Stimulated activated CD8-positive, alpha-beta memory T cell treated with anti-CD3 and anti-CD28 coated beads, Interleukin-7, amount 100 ng/mL, for 48 hours (primary cell): ENCODE results near the gene ADAMTS2.

Source experiments
- DNase-seq, 2 donors: peaks; one replicate each; pipeline ENCODE4 v3.0.0-alpha.2; 2020; ENCODE audit warnings: low read depth in 1 of 2; ENCODE audit errors: extremely low read depth in 1 of 2

Gene ADAMTS2

DNA sequence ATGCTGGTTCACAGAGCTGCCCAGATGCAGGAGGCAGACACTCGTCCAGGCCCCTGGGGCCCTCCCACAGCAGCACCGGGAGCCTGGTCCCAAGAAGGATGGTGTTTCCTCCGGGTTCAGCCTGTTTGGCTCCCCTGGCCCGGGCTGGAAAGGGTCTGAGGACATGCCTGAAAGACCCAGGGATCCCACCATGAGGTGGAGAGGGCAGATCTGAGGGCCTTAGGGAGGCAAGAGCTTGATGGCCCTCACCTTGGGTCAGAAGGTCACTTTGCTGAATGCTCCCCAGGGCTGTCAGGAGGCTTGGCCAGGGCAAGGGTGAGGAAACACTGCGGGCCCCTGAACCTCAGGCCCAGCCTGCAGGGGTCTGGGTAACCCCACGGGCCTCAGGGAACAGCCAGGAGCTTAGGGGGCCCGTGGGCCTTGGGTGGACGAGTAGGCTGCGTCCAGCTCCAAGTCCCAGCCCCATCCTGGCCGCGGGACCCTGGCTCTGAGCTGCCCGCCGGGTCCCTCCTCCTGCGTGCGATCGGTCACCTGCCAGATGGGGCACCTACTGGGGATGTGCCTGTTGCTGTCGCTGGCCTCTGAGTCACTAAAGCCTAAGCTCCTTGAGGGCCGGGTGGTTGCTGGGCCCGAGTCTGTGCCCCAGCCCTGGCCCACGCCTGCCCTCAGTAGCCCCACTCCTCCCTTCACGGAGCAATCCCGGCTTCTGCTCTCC lies 178.9 kb downstream of the ADAMTS2 start:
- no peak for DNase-seq

- no peak for DNase-seq
Observed at GRCh38 chr5:179165421-179166170, 179.7 kb downstream of the ADAMTS2 start.

DNA sequence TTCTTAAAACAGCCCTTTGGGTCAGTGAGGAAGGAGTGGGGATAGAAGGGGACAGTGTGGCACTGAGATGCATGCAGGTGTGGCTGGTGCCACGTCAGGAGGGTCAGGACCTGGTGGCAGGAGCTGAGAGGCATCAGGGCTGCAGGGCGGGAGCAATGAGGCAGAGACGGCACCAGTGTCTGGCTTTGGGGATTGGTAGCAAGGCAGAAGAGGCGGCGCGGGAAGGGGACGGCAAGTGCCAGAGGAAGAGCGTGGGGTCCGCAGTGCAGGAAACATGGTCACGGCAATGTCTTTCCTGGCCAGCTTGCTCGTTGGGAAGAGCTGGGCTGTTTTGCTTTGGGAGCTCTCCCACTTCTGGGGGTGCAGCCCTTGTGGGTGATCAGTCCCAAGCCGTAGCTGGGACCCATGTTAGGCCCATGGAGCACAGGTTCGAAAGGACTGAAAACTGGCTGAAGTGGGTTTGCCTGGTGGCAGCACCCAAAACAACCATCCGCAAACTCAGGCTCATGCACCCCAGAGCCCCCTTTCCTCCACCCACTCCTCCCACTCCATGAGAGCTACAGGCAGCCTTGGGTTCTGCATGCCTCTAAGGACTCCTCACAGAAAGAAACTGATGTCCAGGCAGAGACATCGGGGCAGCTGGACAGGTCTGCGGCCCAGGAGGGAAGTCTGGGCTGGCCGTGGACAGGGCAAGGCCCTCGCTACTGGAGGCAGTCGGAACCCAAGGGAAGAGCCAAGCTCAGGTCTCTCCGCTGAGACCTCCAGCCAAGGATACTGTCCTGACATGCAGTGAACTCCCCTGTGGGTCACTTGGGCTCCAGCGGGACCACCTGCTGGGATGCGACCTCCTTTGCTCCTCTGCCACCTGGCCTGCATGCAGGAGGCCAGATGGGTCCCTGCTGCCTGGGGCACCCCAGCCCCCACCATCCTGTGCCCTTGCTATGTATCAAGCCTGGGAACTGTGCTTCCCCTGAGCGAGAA lies 180.6 kb downstream of the ADAMTS2 start:
- no peak for DNase-seq

GRCh38 chr5:179163236-179164155 lies 181.8 kb downstream of the ADAMTS2 start:
- DNase-seq = no peak

DNA sequence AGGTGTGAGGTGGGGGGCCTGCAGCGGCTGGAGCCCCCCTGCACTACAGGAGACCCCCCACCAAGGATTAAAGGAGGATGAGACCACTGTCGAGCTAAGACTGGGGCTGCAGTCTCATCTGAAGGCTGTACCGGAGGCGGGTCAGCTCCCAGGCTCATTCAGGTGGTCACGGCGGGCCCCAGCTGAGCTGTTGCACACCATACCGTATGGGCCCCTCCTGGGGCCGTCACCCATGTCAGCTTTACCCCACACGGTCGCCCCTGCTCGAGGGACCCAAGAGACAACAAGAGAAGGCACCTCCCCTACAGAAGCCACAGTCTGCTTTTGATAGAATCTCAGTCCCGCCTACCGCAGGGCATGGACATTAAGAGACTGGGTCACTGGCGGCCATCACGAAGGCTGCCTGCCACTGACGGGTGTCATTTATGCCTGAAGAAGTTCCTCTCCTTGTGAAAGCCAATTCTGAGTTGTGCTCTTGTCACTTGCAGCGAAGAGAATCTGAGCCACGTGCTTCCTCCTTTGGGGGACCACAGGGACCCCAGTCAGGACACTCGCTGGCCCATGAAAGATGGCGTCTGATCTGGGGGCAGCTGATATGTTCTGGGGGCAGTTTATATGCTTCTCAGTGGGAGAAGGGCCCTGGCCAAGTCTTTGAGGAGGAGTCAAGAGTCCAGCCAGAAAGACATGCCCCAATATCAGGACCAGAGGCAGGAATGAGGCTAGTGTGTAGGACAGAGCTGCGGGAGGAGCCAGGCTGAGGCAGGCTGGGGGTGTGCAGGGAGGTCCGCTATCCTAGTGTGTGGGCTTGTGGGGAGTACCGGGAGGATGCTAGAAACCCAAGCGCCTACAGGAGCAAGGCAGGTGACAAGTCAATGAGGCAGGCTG lies 182.7 kb downstream of the ADAMTS2 start:
- no peak for DNase-seq

- no peak for DNase-seq
Observed at GRCh38 chr5:179161901-179162300, 183.4 kb downstream of the ADAMTS2 start.

DNA sequence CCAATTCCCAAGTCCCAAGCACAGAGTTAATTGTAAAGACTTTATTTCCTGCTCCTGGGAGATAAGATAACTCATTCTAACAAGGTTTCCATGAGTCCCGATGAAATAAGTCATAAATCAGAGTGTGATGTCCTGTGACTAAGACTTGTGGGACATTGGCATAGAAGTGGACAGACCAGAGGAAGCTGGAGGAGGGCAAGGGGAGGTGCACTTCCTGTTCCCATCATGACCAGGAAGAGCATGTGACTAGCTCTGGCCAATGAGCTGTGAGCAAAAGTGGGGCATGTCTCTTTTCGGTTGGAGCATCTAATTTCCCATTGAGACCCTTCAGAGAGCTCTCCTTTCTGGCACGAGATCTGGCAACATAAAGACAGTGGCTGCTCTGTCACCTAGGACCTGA lies 184.7 kb downstream of the ADAMTS2 start:
- DNase-seq = no peak

DNA sequence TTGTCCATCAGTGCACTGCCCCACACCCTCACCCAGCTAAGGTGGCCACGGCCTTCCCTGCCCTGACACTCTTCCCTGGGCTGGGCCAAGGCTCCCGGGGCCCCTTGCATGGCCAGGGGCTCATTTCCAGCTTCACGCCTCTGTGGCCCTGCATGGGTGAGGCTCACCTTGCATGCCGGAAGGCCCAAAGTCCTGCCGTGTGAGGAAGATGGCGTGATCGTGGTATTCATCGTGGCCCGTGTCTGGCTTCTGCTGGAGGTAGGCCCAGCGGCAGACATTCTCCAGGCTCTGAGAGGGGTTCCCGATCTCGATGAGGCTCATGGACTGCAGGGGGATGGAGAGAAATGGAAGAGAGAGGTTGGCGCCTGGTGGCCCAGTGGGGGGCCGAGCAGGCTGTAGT lies 186.7 kb downstream of the ADAMTS2 start:
- DNase-seq = no peak

DNA sequence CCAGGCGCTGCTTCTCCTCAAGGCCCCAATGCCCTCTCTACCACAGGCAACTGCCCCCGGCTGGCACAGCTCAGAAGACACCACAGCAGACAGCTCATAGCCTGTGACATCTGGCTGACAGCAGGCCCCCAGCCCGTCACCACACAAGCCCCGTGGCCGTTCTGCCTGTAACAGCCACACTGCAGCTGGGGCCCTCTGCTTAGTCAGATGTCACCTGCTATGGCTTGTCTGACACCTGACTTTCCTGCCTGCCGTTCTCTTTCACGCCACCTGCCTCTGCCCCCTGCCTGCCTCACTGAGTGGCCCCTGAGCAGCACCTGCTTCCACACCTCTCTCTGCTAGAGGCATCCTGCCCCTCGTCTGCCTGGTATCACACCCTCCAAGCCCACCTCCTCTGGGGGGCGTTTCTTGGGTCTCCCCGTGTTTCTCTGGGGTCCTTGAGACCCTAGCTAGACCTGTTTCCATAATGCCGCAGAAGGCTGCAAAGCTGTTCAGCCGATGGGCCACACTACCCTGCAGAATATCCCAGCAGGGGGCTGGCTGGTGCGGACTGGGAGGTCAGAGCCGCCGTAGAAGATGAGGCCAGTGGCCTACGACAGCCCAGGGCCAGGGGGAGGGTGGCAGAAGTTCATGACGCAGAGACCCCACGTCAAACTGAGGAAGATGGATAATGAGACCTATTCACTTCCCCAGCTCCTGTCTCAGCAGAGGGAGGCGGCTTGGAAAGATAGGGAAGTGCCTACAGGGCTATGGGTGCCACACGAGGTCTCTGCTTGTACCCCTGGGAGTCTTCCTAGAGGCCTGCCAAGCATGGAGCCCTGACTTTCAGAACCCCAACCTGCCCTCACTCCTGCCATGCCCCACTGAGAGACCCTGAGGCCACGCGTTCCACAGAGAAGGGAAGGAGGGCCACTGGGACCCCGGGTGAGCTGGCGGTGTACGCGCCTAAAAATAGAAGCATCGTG lies 190.0 kb downstream of the ADAMTS2 start:
- no peak for DNase-seq

DNA sequence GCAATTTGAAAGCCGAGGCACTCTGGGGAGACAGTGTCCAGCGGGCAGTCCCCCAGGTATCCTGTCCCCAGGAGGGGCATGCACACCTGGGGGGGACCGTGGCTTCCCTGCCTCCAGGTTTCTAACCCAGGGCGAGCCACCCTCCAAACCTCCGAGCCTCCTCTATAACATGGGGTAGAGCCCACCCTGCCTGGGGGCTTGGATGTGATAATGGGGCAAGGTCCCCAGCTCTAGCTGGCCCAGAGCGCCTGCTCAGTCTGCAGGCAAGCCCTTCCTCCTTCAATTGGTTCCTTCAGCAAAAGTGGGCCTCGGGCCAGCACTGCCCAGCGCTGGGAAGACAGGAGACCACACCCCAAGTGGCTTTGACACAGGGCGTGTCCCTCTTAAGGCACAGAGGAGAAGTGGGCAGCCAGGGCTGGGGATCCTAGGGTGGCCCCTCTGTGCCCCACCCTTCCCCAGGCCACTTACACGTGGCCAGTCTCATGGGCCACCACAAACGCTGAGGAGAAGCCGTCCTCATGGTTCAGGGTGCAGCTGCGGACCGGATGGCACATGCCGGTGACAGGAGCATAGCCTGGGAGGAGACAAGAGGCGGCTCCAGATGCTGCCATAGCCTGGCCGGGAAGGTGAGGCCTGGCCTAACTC lies 190.8 kb downstream of the ADAMTS2 start:
- no peak for DNase-seq

DNA sequence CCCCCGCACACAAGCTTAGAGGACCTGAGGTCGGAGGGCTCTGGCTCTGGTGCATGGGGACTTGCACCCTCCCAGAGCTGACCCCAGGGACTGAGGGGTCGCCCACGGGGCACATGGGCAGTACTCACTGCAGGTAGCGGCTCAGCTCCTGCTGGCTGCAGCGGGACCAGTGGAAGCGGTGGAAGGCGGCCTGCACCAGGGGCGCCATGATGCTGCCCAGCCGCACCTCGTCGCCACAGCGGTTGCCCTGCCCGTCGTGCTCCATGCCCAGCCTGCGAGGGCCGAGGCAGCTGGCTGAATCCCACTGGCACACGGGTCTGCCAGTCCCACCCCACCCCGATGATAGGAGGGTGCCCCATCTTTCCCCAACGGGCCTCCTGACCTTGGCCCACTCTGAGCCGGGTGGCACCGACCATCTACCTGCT lies 191.3 kb downstream of the ADAMTS2 start:
- DNase-seq = no peak

DNA sequence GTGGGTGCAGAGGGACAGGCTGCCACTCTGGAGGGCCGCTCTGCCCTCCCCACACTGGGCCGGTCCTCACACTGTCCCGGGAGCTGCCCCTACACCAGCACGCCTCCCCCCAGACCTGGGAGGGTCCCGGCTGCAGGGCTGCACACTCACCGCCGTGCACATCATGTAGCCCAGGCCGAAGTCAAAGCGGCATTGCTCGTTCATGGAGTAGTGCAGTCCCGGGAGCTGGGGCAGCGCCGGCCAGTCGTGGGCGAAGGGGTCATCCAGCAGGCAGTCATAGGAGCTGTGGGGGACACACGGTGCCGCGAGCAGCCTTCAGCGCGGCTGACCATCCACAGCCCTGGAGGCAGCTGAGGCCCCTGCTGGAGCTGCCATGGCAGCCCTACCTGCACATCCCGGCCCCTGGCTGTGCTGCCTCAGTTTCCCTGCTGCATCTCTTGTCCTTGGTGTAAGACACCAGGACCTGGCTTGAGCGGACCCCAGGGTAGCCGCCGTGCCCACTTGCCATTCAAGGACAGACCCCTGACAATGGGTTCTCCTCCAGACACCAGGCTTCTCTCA lies 191.8 kb downstream of the ADAMTS2 start:
- no peak for DNase-seq

- DNase-seq = no peak
Observed at GRCh38 chr5:179152941-179153340, 192.3 kb downstream of the ADAMTS2 start.

DNA sequence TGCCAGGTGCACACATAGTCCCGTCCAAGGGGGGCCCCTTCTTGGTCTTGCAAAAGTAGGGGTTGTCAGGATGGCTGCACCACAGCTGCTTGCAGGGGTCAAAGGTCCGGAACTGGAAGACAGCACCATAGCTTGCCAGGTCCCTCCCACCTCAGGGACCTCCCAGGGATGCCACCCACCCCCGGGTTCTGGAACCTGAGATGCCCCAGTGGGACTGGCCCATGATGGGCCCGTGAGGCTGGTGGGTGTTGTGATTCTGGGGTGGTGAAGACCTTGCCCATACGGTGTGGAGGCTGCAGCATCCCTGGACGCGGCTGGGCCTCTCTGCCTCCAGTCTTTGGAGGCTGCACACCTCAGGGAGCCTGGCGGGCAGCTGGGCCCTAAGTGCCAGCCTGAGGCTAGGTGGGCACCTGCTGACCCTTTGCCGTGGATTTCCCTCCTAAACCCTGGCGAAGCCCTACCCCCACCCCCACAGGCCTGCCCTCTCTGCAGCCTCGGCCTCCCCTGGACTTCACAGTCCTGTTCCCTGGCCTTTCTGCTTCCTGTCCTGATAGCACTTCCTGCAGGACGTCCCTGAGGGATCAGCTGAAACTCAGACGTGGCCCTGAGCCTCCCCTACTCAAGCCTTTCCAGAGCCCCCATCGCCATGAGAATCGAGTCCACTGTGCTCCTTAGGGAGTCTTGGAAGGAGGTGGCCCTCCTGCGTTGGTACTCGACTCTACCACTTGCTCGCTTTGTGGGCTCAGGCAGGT lies 192.9 kb downstream of the ADAMTS2 start:
- no peak for DNase-seq

GRCh38 chr5:179151286-179152118 lies 193.8 kb downstream of the ADAMTS2 start:
- DNase-seq = no peak

DNA sequence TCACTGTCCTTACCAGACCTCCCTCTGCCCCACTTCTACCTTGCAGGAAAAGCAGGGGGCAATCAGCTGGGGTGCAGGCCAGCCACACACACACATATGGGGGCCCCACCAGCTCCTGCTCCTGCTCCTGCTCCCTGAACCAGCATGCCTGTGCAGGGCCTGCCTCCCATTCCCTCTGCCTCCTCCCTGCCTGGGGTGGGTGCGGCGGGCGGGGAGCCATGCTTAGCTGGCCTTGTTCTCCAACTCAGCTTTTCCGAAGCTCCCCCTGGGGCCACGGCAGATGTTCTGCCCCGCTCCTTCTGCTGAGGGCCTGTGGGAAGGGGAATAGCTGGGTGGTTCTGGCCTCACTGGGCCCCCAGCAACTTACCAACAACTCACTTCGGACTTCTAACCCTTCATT lies 195.2 kb downstream of the ADAMTS2 start:
- no peak for DNase-seq
